Mesodermal cell (in vitro differentiated cells): ENCODE data around the gene TIGIT.

ENCODE experiments used
- H3K27ac ChIP-seq: 2 replicates; pipeline ENCODE4 v1.7.0; 2013; ENCODE audit warnings: mild to moderate bottlenecking, low read depth, low read length, moderate library complexity; ENCODE audit not compliant: severe bottlenecking
- H3K36me3 ChIP-seq: 2 replicates; pipeline ENCODE4 v1.7.1; 2013; ENCODE audit warnings: mild to moderate bottlenecking, low read length, moderate library complexity; ENCODE audit not compliant: control insufficient read depth, insufficient read depth
- H3K4me1 ChIP-seq: one replicate; pipeline ENCODE4 v1.7.1; 2013; ENCODE audit warnings: mild to moderate bottlenecking, low read length; ENCODE audit not compliant: insufficient read depth, control insufficient read depth, poor library complexity, severe bottlenecking
- H3K4me3 ChIP-seq: 2 replicates; pipeline ENCODE4 v1.7.0; 2013; ENCODE audit warnings: low read length, control low read depth, mild to moderate bottlenecking; ENCODE audit not compliant: insufficient read depth, poor library complexity, severe bottlenecking; ENCODE audit errors: extremely low read depth
- H3K9me3 ChIP-seq: 2 replicates; pipeline ENCODE4 v1.7.1; 2013; ENCODE audit warnings: mild to moderate bottlenecking, low read length, moderate library complexity; ENCODE audit not compliant: control insufficient read depth
- WGBS, 2 experiments: methylation state at CpG; one replicate each; pipeline ENCODE4 v1.1.5; 2013; ENCODE audit warnings: missing lambda C conversion rate in 2 of 2; ENCODE audit not compliant: insufficient coverage in 2 of 2; 5-methylcytosine and 5-hydroxymethylcytosine counted together

Gene TIGIT

GRCh38 chr3:114331710-114332109 is 37.9 kb downstream of the TIGIT start:
- H3K4me1 ChIP-seq = no peaks in the 10 kb centered on the region
- H3K4me3 ChIP-seq = no peak overlapping the region
- no peak overlapping the region for H3K27ac ChIP-seq
- H3K9me3 ChIP-seq = no peaks in the 10 kb centered on the region
- WGBS, 2 experiments = no CpG with 5 or more reads among the region's 3 CpGs
- no peaks in the 10 kb centered on the region for H3K36me3 ChIP-seq

GRCh38 chr3:114332342-114333179 is 38.7 kb downstream of the TIGIT start:
- Histone ChIP-seq H3K36me3 (no peaks in the 10 kb centered on the region), H3K27ac (no peak overlapping the region), H3K4me3 (no peak overlapping the region), H3K4me1 (no peaks in the 10 kb centered on the region), H3K9me3 (no peaks in the 10 kb centered on the region)
- 100% methylated on average over 1 to 2 of the region's 5 CpGs for WGBS, 2 experiments

GRCh38 chr3:114333180-114333922 is 39.5 kb downstream of the TIGIT start:
- 71 to 85% methylated on average over 1 to 2 of the region's 4 CpGs for WGBS, 2 experiments
- no peaks in the 10 kb centered on the region for H3K4me1 ChIP-seq
- no peaks in the 10 kb centered on the region for H3K36me3 ChIP-seq
- H3K4me3 ChIP-seq = no peak overlapping the region
- H3K27ac ChIP-seq = no peak overlapping the region
- H3K9me3 ChIP-seq = no peaks in the 10 kb centered on the region

GRCh38 chr3:114333923-114334240 is 40.1 kb downstream of the TIGIT start:
- no peaks in the 10 kb centered on the region for H3K4me1 ChIP-seq
- H3K4me3 ChIP-seq = no peak overlapping the region
- H3K27ac ChIP-seq = no peak overlapping the region
- WGBS, 2 experiments = 80 to 92% methylated on average over 2 of the region's 2 CpGs
- no peaks in the 10 kb centered on the region for H3K9me3 ChIP-seq
- peaks cover 3% of the 10 kb centered on the region for H3K36me3 ChIP-seq

GRCh38 chr3:114336122-114336697 is 42.4 kb downstream of the TIGIT start:
- H3K36me3 ChIP-seq = peaks cover 7% of the 10 kb centered on the region
- no peak overlapping the region for H3K4me3 ChIP-seq
- H3K9me3 ChIP-seq = no peaks in the 10 kb centered on the region
- no peak overlapping the region for H3K27ac ChIP-seq
- 100% methylated on average over 1 of the region's 1 CpG; no CpG with 5 or more reads in 1 of the 2 experiments for WGBS, 2 experiments
- H3K4me1 ChIP-seq = no peaks in the 10 kb centered on the region

- Histone ChIP-seq H3K27ac (no peak overlapping the region), H3K36me3 (peaks cover 7% of the 10 kb centered on the region), H3K4me1 (no peaks in the 10 kb centered on the region), H3K4me3 (no peak overlapping the region), H3K9me3 (no peaks in the 10 kb centered on the region)
- no CpG with 5 or more reads among the region's 3 CpGs for WGBS, 2 experiments
Observed at GRCh38 chr3:114336857-114337256, 43.0 kb downstream of the TIGIT start.

- H3K4me3 ChIP-seq = no peak overlapping the region
- H3K9me3 ChIP-seq = no peaks in the 10 kb centered on the region
- WGBS, 2 experiments = 92 to 96% methylated on average over 13 to 18 of the region's 19 CpGs
- H3K27ac ChIP-seq = no peak overlapping the region
- peaks cover 7% of the 10 kb centered on the region for H3K36me3 ChIP-seq
- no peaks in the 10 kb centered on the region for H3K4me1 ChIP-seq
Observed at GRCh38 chr3:114338651-114339357, 45.0 kb downstream of the TIGIT start.

- no peak overlapping the region for H3K27ac ChIP-seq
- 100% methylated on average over 1 of the region's 1 CpG; no CpG with 5 or more reads in 1 of the 2 experiments for WGBS, 2 experiments
- no peaks in the 10 kb centered on the region for H3K36me3 ChIP-seq
- no peak overlapping the region for H3K4me3 ChIP-seq
- H3K4me1 ChIP-seq = no peaks in the 10 kb centered on the region
- H3K9me3 ChIP-seq = no peaks in the 10 kb centered on the region
Observed at GRCh38 chr3:114344492-114344891, 50.7 kb downstream of the TIGIT start.

GRCh38 chr3:114350271-114350670 is 56.4 kb downstream of the TIGIT start:
- H3K36me3 ChIP-seq = no peaks in the 10 kb centered on the region
- H3K4me3 ChIP-seq = no peak overlapping the region
- no peaks in the 10 kb centered on the region for H3K4me1 ChIP-seq
- H3K9me3 ChIP-seq = no peaks in the 10 kb centered on the region
- H3K27ac ChIP-seq = no peak overlapping the region
- 97% methylated on average over 9 to 12 of the region's 12 CpGs for WGBS, 2 experiments

GRCh38 chr3:114350690-114351089 is 56.9 kb downstream of the TIGIT start:
- H3K4me1 ChIP-seq = no peaks in the 10 kb centered on the region
- 97% methylated on average over 15 to 24 of the region's 24 CpGs for WGBS, 2 experiments
- no peaks in the 10 kb centered on the region for H3K9me3 ChIP-seq
- H3K36me3 ChIP-seq = no peaks in the 10 kb centered on the region
- no peak overlapping the region for H3K27ac ChIP-seq
- no peak overlapping the region for H3K4me3 ChIP-seq
